DLD1 (cell line): ENCODE results near the gene HERC4.
"Not testable (repeated sequence)": the region's sequence is repeated elsewhere in the genome, so short reads cannot be mapped to it uniquely, and the experiment has no call there.

Source experiments
- in situ Hi-C: cut with HindIII; loops from 2 replicates; pipeline ENCODE4 v1.10.0; 2017; ENCODE audit warnings: low sequenced_read_pairs

Gene HERC4

GRCh38 chr10:67971311-67971710 lies 103.8 kb downstream of the HERC4 start:
- in situ Hi-C loops: no loop called here

DNA sequence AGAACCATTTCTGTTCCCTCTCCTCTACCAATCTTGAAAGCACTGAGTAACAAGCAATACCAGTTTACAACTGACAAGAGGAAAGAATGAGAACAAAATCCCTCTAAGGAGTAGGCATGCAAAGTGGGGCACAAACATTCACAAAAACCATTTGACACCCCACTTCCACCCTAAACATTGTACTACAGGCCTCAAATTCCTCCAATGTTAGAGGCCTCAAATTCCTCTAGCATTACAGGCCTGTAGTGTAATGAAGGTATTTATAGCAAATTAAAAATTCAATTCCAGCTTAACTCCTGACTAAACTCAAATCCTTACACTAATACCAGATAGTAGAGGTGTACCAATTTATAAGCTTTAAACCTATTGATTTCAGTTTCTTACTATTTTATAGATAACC lies 105.2 kb downstream of the HERC4 start:
- in situ Hi-C loops: no loop called here

DNA sequence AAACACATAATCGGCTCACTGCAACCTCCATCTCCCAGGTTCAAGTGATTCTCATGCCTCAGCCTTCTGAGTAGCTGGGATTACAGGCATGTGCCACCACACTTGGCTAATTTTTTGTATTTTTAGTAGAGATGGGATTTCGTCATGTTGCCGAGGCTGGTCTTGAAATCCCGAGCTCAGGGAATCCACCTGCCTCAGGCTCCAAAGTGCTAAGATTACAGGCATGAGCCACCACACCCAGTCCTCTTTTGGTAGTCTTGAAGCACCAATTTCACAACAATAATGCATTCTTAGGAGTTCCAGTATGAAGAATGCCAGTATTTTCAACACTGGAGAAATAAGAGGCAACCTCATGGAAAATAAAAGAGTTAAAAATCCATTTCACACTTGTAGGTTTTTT lies 109.0 kb downstream of the HERC4 start:
- in situ Hi-C loops: not testable (repeated sequence)

DNA sequence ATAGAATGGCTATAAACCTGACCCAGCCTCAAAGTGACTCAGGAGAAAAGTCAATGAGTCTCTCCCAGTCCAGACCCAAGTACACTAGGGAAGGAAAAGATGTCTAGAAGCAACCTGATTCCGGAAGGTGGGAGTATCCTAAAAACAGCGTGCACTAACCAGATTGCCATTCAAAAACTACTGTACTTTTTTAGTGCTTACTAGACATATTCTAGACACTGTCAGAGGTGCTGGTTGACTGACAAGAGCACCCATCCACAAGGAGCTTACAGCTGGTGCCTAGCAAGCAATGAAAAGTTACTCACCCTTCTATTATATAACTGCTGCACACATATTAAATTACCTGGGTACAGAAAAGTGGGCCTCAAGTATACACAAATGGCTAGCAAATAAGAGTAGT lies 109.6 kb downstream of the HERC4 start:
- in situ Hi-C loops: no loop called here

GRCh38 chr10:67959839-67960476 lies 115.1 kb downstream of the HERC4 start:
- in situ Hi-C loops: no loop called here

DNA sequence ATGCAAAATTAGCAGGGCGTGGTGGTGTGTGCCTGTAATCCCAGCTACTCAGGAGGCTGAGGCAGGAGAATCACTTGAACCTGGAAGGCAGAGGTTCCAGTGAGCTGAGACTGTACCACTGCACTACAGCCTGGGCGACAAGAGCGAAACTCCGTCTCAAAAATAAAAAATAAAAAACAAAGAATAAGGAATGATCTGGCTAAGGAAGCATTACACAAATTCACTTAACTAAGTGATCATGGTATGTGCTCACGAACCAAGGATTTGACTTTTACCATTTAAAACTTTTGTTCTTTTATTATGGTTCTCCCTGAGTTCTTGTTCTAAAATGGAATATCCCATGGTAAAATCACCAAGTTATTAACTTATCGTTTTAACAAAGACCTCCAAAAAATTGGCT lies 119.5 kb downstream of the HERC4 start:
- in situ Hi-C loops: no loop called here

DNA sequence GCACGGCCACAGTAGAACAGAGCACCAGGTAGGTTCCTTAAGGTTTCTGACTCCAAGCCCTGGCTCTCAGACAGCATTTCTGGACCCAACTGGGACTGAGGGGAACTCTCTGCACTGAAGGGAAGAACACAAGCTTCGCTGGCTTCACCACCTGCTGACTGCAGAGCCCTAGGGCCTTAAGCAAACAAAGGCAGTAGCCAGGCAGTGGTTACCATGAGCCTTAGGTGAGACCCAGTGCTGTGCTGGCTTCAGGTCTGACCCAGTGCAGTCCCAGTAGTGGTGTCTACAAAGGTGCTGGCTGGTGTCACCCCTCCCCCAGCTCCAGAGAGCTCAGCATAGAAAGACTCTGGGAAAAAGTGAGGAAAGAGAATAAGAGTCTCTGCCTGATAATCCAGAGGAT lies 131.2 kb downstream of the HERC4 start:
- in situ Hi-C loops: no loop called here

DNA sequence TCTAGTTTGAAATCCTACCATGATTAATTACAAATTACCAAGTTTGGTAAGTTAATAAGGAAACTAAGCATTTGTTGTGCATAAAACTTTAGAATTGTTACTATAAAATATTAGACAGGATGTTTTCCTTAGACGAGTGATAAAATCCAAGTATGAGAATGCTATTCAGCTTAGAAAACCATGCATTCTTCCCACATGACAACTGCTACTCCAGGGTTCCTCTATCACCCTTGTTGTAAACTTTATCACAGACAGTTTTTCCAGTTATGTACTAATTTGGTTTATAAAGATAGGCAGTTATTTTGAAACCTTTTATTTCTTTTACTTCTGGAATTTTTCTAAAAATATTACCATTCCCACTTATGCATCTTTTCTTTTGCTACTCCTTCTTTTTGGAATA lies 138.7 kb downstream of the HERC4 start:
- in situ Hi-C loops: no loop called here

- in situ Hi-C loops: no loop called here
These were observed 139.9 kb downstream of the HERC4 start for GRCh38 chr10:67935223-67935622.

GRCh38 chr10:67934336-67934735 lies 140.7 kb downstream of the HERC4 start:
- in situ Hi-C loops: no loop called here

GRCh38 chr10:67933199-67933598 lies 141.9 kb downstream of the HERC4 start:
- in situ Hi-C loops: no loop called here

DNA sequence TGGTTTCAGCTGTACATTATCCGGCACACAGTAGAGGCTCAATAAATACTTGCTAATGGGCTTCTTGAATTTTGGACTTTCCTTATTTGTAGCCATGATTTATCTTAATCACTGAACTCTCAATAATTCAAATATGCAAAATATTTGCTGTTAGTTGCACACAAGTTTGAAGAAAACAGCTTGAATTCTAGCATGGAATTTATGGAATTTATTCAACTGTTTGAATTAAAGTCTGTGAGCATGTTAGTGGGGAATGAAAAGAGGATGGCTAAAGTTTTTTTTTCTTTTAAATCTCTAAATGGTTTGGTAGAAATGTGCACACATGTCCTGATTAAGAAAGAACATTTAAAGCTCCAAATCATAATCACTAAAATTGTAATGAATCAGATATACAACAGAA lies 148.1 kb downstream of the HERC4 start:
- in situ Hi-C loops: no loop called here

DNA sequence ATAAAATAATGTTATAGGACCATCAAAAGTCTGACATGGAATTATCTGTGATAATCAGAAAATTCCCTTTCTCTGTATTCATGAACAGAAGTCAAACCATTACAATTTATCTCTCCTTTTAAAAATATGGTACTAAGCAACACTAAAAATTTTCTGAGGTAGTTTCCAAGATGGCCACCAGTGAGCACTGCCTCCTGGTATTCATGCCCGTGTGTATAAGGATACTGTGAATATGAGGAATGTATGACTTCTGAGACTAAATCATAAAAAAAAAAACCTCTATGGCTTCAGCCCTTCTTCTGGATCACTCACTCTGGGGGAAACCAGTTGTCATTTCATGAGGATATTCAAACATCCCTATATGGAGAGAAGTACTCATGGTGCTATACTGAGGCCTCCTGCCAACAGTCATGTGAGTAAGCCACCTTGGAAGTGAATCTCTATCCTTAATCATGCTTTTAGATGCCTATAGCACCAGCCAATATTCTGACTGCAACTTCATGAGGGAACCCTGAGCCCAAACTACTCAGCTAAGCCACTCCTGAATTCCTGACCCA lies 149.6 kb downstream of the HERC4 start:
- in situ Hi-C loops: no loop called here

DNA sequence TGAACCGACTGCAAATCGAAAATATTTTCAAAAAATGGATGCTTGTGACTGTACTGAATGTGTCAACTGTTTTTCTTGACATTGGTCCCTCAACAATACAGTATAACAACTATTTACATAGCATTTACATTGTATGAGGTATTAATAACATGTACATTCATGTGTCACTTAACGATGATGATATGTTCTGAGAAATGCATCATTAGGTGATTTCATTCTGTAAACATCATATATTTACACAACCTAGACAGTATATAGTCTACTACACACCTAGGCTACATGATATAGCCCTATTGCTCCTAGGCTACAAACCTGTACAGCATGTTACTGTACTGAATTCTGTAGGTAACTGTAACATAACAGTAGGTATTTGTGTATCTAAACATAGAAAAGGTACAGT lies 150.9 kb downstream of the HERC4 start:
- in situ Hi-C loops: no loop called here

DNA sequence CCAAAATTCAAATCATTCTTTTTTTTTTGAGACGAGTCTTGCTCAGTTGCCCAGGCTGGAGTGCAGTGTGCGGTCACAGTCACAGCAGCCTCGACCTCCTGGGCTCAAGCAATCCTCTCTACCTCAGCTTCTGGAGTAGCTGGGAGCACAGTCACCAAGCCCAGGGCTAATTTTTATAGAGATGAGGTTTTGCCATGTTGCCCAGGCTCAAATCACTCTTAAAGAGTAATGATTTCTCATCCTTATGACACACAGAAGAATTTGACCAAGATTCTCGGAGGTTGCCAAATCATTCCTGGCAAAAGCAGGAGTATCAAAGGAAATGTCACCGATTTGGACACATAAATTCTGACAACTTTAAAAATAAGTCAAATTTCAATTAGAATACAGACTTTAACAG lies 151.5 kb downstream of the HERC4 start:
- in situ Hi-C loops: no loop called here

DNA sequence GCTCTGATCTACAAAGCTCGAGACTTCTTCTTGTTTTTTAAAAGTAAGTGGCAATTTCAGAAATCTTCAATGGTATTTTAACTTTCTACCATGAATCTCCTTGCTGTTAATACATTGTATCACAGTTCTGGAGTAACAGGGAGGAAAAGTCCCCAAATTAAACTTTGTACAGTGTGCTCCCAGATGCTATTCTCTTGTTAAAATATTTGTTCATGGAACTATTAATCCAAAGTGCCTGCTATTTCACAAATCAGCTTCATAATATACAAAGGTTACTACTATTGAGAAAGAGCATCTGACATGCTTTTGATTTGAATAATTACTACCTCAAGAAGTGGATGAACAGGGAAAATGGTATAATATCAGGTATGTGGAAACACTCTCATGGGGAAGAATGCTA lies 154.0 kb downstream of the HERC4 start:
- in situ Hi-C loops: no loop called here

DNA sequence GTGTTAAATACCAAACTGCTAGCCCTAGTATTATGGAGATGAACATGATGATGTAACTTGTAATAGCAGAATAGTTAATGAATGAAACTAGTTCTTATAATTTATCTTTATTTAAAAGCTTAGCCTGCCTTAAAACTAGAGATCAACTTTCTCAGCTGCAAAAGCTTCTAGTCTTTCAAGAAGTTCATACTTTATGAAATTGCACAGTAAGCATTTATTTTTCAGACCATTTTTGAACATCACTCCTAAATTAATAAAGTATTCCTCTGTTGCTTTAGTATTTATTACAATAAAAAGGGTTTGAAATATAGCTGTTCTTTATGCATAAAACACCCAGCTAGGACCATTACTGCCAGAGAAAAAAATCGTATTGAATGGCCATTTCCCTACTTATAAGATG lies 157.4 kb downstream of the HERC4 start:
- in situ Hi-C loops: no loop called here

DNA sequence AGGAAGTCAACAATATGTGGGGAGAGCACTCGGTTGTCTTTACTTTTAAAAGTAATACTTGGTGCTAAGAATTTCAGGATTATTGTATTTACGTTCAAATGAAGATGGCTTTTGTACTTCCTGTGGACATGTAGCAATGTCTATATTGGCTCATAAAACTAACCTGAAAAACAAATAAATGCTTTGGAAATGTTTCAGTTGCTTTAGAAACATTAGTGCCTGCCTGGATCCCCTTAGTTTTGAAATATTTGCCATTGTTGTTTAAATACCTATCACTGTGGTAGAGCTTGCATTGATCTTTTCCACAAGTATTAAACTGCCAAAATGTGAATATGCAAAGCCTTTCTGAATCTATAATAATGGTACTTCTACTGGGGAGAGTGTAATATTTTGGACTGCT lies 157.9 kb downstream of the HERC4 start:
- in situ Hi-C loops: no loop called here

GRCh38 chr10:67914777-67915340 lies 160.2 kb downstream of the HERC4 start:
- in situ Hi-C loops: no loop called here

DNA sequence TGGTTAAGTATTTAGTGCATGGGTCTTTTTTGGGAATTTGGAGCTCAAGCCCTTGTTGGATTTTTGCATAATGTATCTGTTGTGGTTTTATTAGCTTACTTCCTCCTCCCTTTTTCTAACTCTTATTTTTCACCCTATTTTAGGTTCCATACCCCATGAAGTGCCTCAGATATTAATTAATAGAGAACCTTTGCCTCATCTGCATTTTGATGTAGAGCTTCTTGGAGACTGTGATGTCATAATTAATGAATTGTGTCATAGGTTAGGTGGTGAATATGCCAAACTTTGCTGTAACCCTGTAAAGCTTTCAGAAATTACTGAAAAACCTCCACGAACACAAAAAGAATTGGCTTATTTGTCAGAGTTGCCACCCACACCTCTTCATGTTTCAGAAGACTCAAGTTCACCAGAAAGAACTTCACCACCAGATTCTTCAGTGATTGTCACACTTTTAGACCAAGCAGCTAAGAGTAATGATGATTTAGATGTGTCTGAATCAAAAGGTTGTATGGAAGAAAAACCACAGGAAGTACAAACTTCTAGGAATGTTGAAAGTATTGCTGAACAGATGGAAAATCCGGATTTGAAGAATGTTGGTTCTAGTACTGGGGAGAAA lies 162.6 kb downstream of the HERC4 start:
- in situ Hi-C loops: no loop called here

DNA sequence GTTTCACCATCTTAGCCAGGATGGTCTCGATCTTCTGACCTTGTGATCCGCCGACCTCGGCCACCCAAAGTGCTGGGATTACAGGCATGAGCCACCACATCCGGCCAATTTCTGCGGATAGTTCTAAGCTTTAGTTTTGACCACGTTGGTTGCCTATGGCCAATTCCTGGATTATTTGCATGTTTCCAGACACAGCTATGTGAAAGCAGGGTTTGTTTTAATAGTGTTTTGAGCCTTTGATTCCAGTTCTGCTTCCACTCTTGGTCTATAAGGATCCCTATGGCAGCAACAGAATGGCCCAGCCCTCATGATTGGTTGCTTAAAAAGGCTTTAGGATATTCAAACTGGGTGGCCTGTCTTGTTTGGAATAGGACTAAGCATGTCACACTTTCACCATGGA lies 171.5 kb downstream of the HERC4 start:
- in situ Hi-C loops: no loop called here

- in situ Hi-C loops: no loop called here
These were observed 181.4 kb downstream of the HERC4 start for GRCh38 chr10:67893637-67894036.
